Naive thymus-derived CD4-positive, alpha-beta T cell (primary cell): Measurements from ENCODE around the gene HS6ST3. TPM values are rescaled to one million over a fixed set of nuclear protein-coding genes. Genes with fewer than 3 reads are reported as not detected.

ENCODE experiments used
- ATAC-seq: fragments of 150-1000 bp; cut with Tn5 transposase; 2 replicates; pipeline ENCODE4 v1.10.0; 2021; ENCODE audit warnings: mild to moderate bottlenecking, moderate library complexity
- CTCF ChIA-PET: fragments of 350-600 bp; sonication (Branson Sonifier 250); formaldehyde crosslinking; loops from one replicate; lab custom pipeline; 2021; ENCODE audit warnings: antibody characterized with exemption; lab: Charles Lee
- POLR2A ChIA-PET: fragments of 350-600 bp; sonication (Branson Sonifier 250); formaldehyde crosslinking; loops from one replicate; lab custom pipeline; 2021; ENCODE audit warnings: antibody characterized with exemption, inconsistent platforms; lab: Charles Lee
- DNase-seq, 9 donors: peaks; one replicate each; pipeline versions ENCODE4 v3.0.0 to v3.0.0-alpha.2; 2020 to 2022; ENCODE audit warnings: mixed read lengths in 1 of 9
- H3K27ac ChIP-seq: one replicate; pipeline ENCODE4 v1.7.0; 2013; ENCODE audit warnings: mild to moderate bottlenecking, low read depth, low read length, moderate library complexity
- H3K27me3 ChIP-seq, 2 donors: one replicate each; pipeline ENCODE4 v1.7.0; 2013; ENCODE audit warnings: low read length in 2 of 2, mild to moderate bottlenecking in 2 of 2, moderate library complexity in 2 of 2; ENCODE audit not compliant: control insufficient read depth in 2 of 2, insufficient read depth in 2 of 2
- H3K36me3 ChIP-seq, 3 experiments: 1 replicate in 2 of 3; 2 replicates in 1 of 3; pipeline ENCODE4 v1.7.0; 2013; ENCODE audit warnings: low read length in 3 of 3, mild to moderate bottlenecking in 3 of 3, moderate library complexity in 1 of 3; ENCODE audit not compliant: insufficient read depth in 3 of 3, control insufficient read depth in 2 of 3
- H3K4me1 ChIP-seq, 2 donors: one replicate each; pipeline ENCODE4 v1.7.0; 2013; ENCODE audit warnings: low read length in 2 of 2, mild to moderate bottlenecking in 2 of 2, moderate library complexity in 1 of 2; ENCODE audit not compliant: control insufficient read depth in 2 of 2, insufficient read depth in 2 of 2
- H3K4me3 ChIP-seq: 2 replicates; pipeline ENCODE4 v1.7.0; 2013; ENCODE audit warnings: mild to moderate bottlenecking, low read length
- H3K9me3 ChIP-seq, 3 experiments: 1 replicate in 2 of 3; 2 replicates in 1 of 3; pipeline ENCODE4 v1.7.0; 2013; ENCODE audit warnings: low read length in 3 of 3; ENCODE audit not compliant: control insufficient read depth in 2 of 3
- H3K27ac Mint-ChIP-seq, 9 donors: one replicate each; pipeline ENCODE4 v1.8.0; 2020 to 2022; ENCODE audit warnings: mixed read lengths in 9 of 9, mild to moderate bottlenecking in 8 of 9, moderate library complexity in 5 of 9, inconsistent platforms in 2 of 9
- H3K27me3 Mint-ChIP-seq, 5 donors: one replicate each; pipeline ENCODE4 v1.8.0; 2021 to 2022; ENCODE audit warnings: mixed read lengths in 5 of 5, mild to moderate bottlenecking in 1 of 5
- H3K36me3 Mint-ChIP-seq, 5 donors: one replicate each; pipeline ENCODE4 v1.8.0; 2020 to 2022; ENCODE audit warnings: mixed read lengths in 5 of 5, mild to moderate bottlenecking in 3 of 5, inconsistent platforms in 1 of 5
- H3K4me1 Mint-ChIP-seq, 7 donors: one replicate each; pipeline ENCODE4 v1.8.0; 2020 to 2022; ENCODE audit warnings: mixed read lengths in 7 of 7, mild to moderate bottlenecking in 3 of 7, inconsistent platforms in 1 of 7
- H3K4me3 Mint-ChIP-seq, 10 donors: one replicate each; pipeline ENCODE4 v1.8.0; 2020 to 2022; ENCODE audit warnings: mild to moderate bottlenecking in 10 of 10, mixed read lengths in 10 of 10, moderate library complexity in 6 of 10, inconsistent platforms in 2 of 10
- H3K9me3 Mint-ChIP-seq, 11 donors: one replicate each; pipeline ENCODE4 v1.8.0; 2020 to 2022; ENCODE audit warnings: mixed read lengths in 11 of 11, mild to moderate bottlenecking in 4 of 11, inconsistent platforms in 1 of 11, moderate library complexity in 1 of 11
- intact Hi-C, 2 donors: fragments of 100-400 bp; cut with micrococcal nuclease; formaldehyde crosslinking; loops; one replicate each; pipeline ENCODE4 v1.15.1; 2023
- polyA plus RNA-seq, 2 donors: library from polyadenylated mRNA; unstranded; fragments of 300-500 nt; fragmentation: Illumina TruSeq; gene quantifications; one replicate each; pipeline ENCODE4 v1.2.3, GENCODE V29; 2021
- total RNA-seq, 6 experiments: library from RNA in 5 of 6; stranded (reverse) in 5 of 6; gene quantifications; 1 replicate in 5 of 6; 2 replicates in 1 of 6; pipeline ENCODE4 v1.2.3 and lab custom pipeline; 2021 to 2026

The HS6ST3 gene
- total and polyA plus RNA-seq, 7 experiments from 2014 or later, result not detected

GRCh38 chr13:96783511-96783910 is 693.6 kb downstream of the HS6ST3 start:
- Histone ChIP-seq H3K9me3 (no peaks in the 10 kb centered on the region), H3K4me3 (no peak overlapping the region), H3K36me3 (no peaks in the 10 kb centered on the region), H3K4me1 (no peaks in the 10 kb centered on the region), H3K27ac (no peak overlapping the region), H3K27me3 (no peaks in the 10 kb centered on the region)
- ATAC-seq (no peak), DNase-seq (no peak)
- no peaks in the 10 kb centered on the region for H3K4me1 Mint-ChIP-seq
- CTCF ChIA-PET, result no interaction called here
- H3K4me3 Mint-ChIP-seq, result no peak overlapping the region
- intact Hi-C loops, result no loop called here
- no peak overlapping the region for H3K27ac Mint-ChIP-seq
- peaks cover 2 to 24% (median 9%) of the 10 kb centered on the region in 11 donors for H3K9me3 Mint-ChIP-seq
- H3K36me3 Mint-ChIP-seq, result no peaks in the 10 kb centered on the region
- POLR2A ChIA-PET, result no interaction called here
- H3K27me3 Mint-ChIP-seq, result no peaks in the 10 kb centered on the region

GRCh38 chr13:96785986-96786385 is 696.1 kb downstream of the HS6ST3 start:
- ChIA-PET POLR2A (no interaction called here), CTCF (no interaction called here)
- Mint-ChIP-seq H3K27me3 (no peaks in the 10 kb centered on the region), H3K4me1 (no peaks in the 10 kb centered on the region), H3K4me3 (no peak overlapping the region), H3K9me3 (peaks cover 2 to 29% (median 5%) of the 10 kb centered on the region in 11 donors), H3K36me3 (no peaks in the 10 kb centered on the region), H3K27ac (no peak overlapping the region)
- Histone ChIP-seq H3K27me3 (no peaks in the 10 kb centered on the region), H3K9me3 (no peaks in the 10 kb centered on the region), H3K4me3 (no peak overlapping the region), H3K36me3 (no peaks in the 10 kb centered on the region), H3K4me1 (no peaks in the 10 kb centered on the region), H3K27ac (no peak overlapping the region)
- intact Hi-C loops, result no loop called here
- DNase-seq (no peak), ATAC-seq (no peak)

GRCh38 chr13:96792188-96792587 is 702.3 kb downstream of the HS6ST3 start:
- Mint-ChIP-seq H3K4me1 (no peaks in the 10 kb centered on the region), H3K36me3 (no peaks in the 10 kb centered on the region), H3K4me3 (no peak overlapping the region), H3K27me3 (no peaks in the 10 kb centered on the region), H3K9me3 (peaks cover 0 to 31% (median 2%) of the 10 kb centered on the region in 11 donors), H3K27ac (no peak overlapping the region)
- no peak for DNase-seq
- H3K4me1 ChIP-seq, result no peaks in the 10 kb centered on the region
- H3K9me3 ChIP-seq, result no peaks in the 10 kb centered on the region
- H3K27ac ChIP-seq, result no peak overlapping the region
- no peaks in the 10 kb centered on the region for H3K27me3 ChIP-seq
- ATAC-seq, result no peak
- no peaks in the 10 kb centered on the region for H3K36me3 ChIP-seq
- intact Hi-C loops, result no loop called here
- CTCF ChIA-PET, result no interaction called here
- no peak overlapping the region for H3K4me3 ChIP-seq
- POLR2A ChIA-PET, result no interaction called here

- peaks cover 0 to 30% (median 2%) of the 10 kb centered on the region in 11 donors for H3K9me3 Mint-ChIP-seq
Measured at GRCh38 chr13:96792736-96793403, 703.0 kb downstream of the HS6ST3 start.

DNA sequence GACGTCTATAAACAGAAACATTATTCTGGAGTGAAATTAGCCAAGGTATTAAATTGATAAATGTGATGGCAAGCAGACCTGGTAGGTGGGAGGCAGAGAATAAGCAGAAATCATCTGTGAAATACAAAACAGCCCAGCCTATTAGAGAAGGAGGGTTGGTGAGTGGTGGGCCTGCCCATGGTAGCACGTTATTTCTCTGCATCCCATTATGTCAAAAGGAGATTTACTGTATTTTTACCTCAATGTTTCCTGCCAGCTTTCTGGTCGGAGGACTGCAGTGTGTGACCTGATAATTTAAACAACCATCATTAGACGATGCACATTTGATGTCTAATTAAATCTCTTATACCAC is 703.5 kb downstream of the HS6ST3 start:
- Mint-ChIP-seq H3K27me3 (no peaks in the 10 kb centered on the region), H3K4me3 (no peak overlapping the region), H3K9me3 (peaks cover 0 to 25% (median 2%) of the 10 kb centered on the region in 11 donors), H3K36me3 (no peaks in the 10 kb centered on the region), H3K27ac (no peak overlapping the region), H3K4me1 (no peaks in the 10 kb centered on the region)
- H3K27me3 ChIP-seq, result no peaks in the 10 kb centered on the region
- no peaks in the 10 kb centered on the region for H3K36me3 ChIP-seq
- no peaks in the 10 kb centered on the region for H3K9me3 ChIP-seq
- H3K27ac ChIP-seq, result no peak overlapping the region
- intact Hi-C loops, result no loop called here
- ChIA-PET POLR2A (no interaction called here), CTCF (no interaction called here)
- no peak for ATAC-seq
- DNase-seq, result no peak
- H3K4me3 ChIP-seq, result no peak overlapping the region
- no peaks in the 10 kb centered on the region for H3K4me1 ChIP-seq

More at GRCh38 chr13:96792736-96793403, 703.0 kb downstream of the HS6ST3 start:
- Histone ChIP-seq H3K9me3 (no peaks in the 10 kb centered on the region), H3K27me3 (no peaks in the 10 kb centered on the region), H3K27ac (no peak overlapping the region), H3K4me3 (no peak overlapping the region), H3K4me1 (no peaks in the 10 kb centered on the region), H3K36me3 (no peaks in the 10 kb centered on the region)
- DNase-seq (no peak), ATAC-seq (no peak)
- H3K36me3 Mint-ChIP-seq, result no peaks in the 10 kb centered on the region
- ChIA-PET CTCF (no interaction called here), POLR2A (no interaction called here)
- intact Hi-C loops, result no loop called here
- no peak overlapping the region for H3K27ac Mint-ChIP-seq
- no peaks in the 10 kb centered on the region for H3K4me1 Mint-ChIP-seq
- no peaks in the 10 kb centered on the region for H3K27me3 Mint-ChIP-seq
- no peak overlapping the region for H3K4me3 Mint-ChIP-seq

GRCh38 chr13:96794669-96795068 is 704.8 kb downstream of the HS6ST3 start:
- H3K27me3 ChIP-seq, result no peaks in the 10 kb centered on the region
- no peak overlapping the region for H3K4me3 ChIP-seq
- H3K36me3 Mint-ChIP-seq, result no peaks in the 10 kb centered on the region
- H3K27ac Mint-ChIP-seq, result no peak overlapping the region
- intact Hi-C loops, result no loop called here
- CTCF ChIA-PET, result no interaction called here
- DNase-seq (no peak), ATAC-seq (no peak)
- peaks cover 0 to 16% (median 0%) of the 10 kb centered on the region in 11 donors for H3K9me3 Mint-ChIP-seq
- H3K9me3 ChIP-seq, result no peaks in the 10 kb centered on the region
- H3K36me3 ChIP-seq, result no peaks in the 10 kb centered on the region
- no peaks in the 10 kb centered on the region for H3K27me3 Mint-ChIP-seq
- no peak overlapping the region for H3K4me3 Mint-ChIP-seq
- no peak overlapping the region for H3K27ac ChIP-seq
- H3K4me1 Mint-ChIP-seq, result no peaks in the 10 kb centered on the region
- POLR2A ChIA-PET, result no interaction called here
- H3K4me1 ChIP-seq, result no peaks in the 10 kb centered on the region

DNA sequence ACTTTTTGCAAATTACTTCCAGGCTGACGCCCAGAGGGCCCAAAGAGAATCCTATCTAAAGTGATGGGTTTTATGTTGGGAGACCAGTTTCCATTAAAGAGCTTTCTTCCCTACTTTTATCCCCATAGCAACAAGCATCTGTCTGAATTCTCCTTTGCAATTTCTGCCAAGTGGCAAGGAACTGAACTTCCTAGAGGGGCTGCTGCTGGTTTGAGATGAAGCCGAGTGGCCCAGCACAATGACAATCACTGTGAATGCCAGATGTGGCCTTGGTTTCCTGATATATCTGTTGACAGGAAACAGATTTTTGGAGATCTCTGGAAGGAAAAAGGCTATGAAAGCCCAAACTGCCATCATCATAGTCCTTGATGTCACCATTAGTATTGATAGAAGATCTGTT is 705.8 kb downstream of the HS6ST3 start:
- DNase-seq, result no peak
- H3K36me3 ChIP-seq, result no peaks in the 10 kb centered on the region
- intact Hi-C loops, result no loop called here
- Mint-ChIP-seq H3K4me1 (no peaks in the 10 kb centered on the region), H3K9me3 (peaks cover 0 to 10% (median 0%) of the 10 kb centered on the region in 11 donors), H3K27ac (no peak overlapping the region), H3K27me3 (no peaks in the 10 kb centered on the region), H3K4me3 (no peak overlapping the region), H3K36me3 (no peaks in the 10 kb centered on the region)
- no peaks in the 10 kb centered on the region for H3K4me1 ChIP-seq
- ChIA-PET CTCF (no interaction called here), POLR2A (no interaction called here)
- no peak overlapping the region for H3K4me3 ChIP-seq
- H3K27ac ChIP-seq, result no peak overlapping the region
- no peaks in the 10 kb centered on the region for H3K9me3 ChIP-seq
- ATAC-seq, result no peak
- H3K27me3 ChIP-seq, result no peaks in the 10 kb centered on the region
